Activated CD4-positive, alpha-beta memory T cell treated with anti-CD3 and anti-CD28 coated beads for 36 hours (primary cell): Measurements from ENCODE around the gene MYO5A. TPM values are rescaled to one million over a fixed set of nuclear protein-coding genes. Genes with fewer than 3 reads are reported as not detected.
"Not testable (repeated sequence)": the region's sequence is repeated elsewhere in the genome, so short reads cannot be mapped to it uniquely, and the experiment has no call there.

ENCODE experiments used
- CTCF ChIA-PET: fragments of 350-600 bp; sonication (Branson Sonifier 250); formaldehyde crosslinking; loops from one replicate; lab custom pipeline; 2021; ENCODE audit warnings: antibody characterized with exemption, inconsistent platforms; lab: Charles Lee
- POLR2A ChIA-PET: fragments of 350-600 bp; sonication (Branson Sonifier 250); formaldehyde crosslinking; loops from one replicate; lab custom pipeline; 2021; ENCODE audit warnings: antibody characterized with exemption; lab: Charles Lee
- DNase-seq: peaks from one replicate; pipeline ENCODE4 v3.0.0-alpha.2; 2020
- H3K27ac Mint-ChIP-seq: one replicate; pipeline ENCODE4 v1.8.0; 2021; ENCODE audit warnings: mixed read lengths
- H3K27me3 Mint-ChIP-seq: one replicate; pipeline ENCODE4 v1.8.0; 2021; ENCODE audit warnings: mixed read lengths
- H3K36me3 Mint-ChIP-seq: one replicate; pipeline ENCODE4 v1.8.0; 2021; ENCODE audit warnings: mixed read lengths
- H3K4me1 Mint-ChIP-seq: one replicate; pipeline ENCODE4 v1.8.0; 2021; ENCODE audit warnings: low read depth, mixed read lengths
- H3K4me3 Mint-ChIP-seq: one replicate; pipeline ENCODE4 v1.8.0; 2021; ENCODE audit warnings: mild to moderate bottlenecking, mixed read lengths
- H3K9me3 Mint-ChIP-seq: one replicate; pipeline ENCODE4 v1.8.0; 2021; ENCODE audit warnings: mixed read lengths
- intact Hi-C: fragments of 100-400 bp; cut with micrococcal nuclease; formaldehyde crosslinking; loops from one replicate; pipeline ENCODE4 v1.15.1; 2023
- total RNA-seq, 2 experiments: library from RNA; stranded (reverse); gene quantifications; one replicate each; pipeline ENCODE4 v1.2.3, GENCODE V29; 2021

MYO5A gene
- total RNA-seq, 2 experiments from 2014 or later: 32.4 to 37.8 TPM

GRCh38 chr15:52290800-52291199 lies 237.9 kb downstream of the MYO5A start:
- DNase-seq: no peak
- H3K27me3 Mint-ChIP-seq: peaks cover 24% of the 10 kb centered on the region
- no peak overlapping the region for H3K4me3 Mint-ChIP-seq
- H3K4me1 Mint-ChIP-seq: peaks cover 6% of the 10 kb centered on the region
- no peaks in the 10 kb centered on the region for H3K36me3 Mint-ChIP-seq
- H3K27ac Mint-ChIP-seq: no peak overlapping the region
- no peaks in the 10 kb centered on the region for H3K9me3 Mint-ChIP-seq
- ChIA-PET POLR2A (interaction anchor here (0.6 kb wide), 2 partner anchors 11 to 1936 kb away, joined by 3 read pairs; partner anchors contain the start of gene GABPB1), CTCF (interaction anchor here (0.7 to 0.9 kb wide), 2 partner anchors 34 to 41 kb away, joined by 3 to 9 read pairs; no protein-coding TSS in a partner anchor)
- intact Hi-C loops: loop anchor here (1.0 kb wide), 1 partner anchor 28 kb away; no protein-coding TSS in a partner anchor

GRCh38 chr15:52290329-52290728 lies 238.4 kb downstream of the MYO5A start:
- POLR2A ChIA-PET: interaction anchor here (0.6 kb wide), 2 partner anchors 11 to 1935 kb away, joined by 3 read pairs; partner anchors contain the start of gene GABPB1
- CTCF ChIA-PET: interaction anchor here (0.7 to 0.9 kb wide), 2 partner anchors 34 to 41 kb away, joined by 3 to 9 read pairs; no protein-coding TSS in a partner anchor
- Mint-ChIP-seq H3K36me3 (no peaks in the 10 kb centered on the region), H3K27me3 (peaks cover 24% of the 10 kb centered on the region), H3K4me1 (peaks cover 6% of the 10 kb centered on the region), H3K4me3 (no peak overlapping the region), H3K27ac (no peak overlapping the region), H3K9me3 (no peaks in the 10 kb centered on the region)
- intact Hi-C loops: loop anchor here (1.0 kb wide), 1 partner anchor 28 kb away; no protein-coding TSS in a partner anchor
- no peak for DNase-seq

GRCh38 chr15:52289629-52290081 lies 239.0 kb downstream of the MYO5A start:
- no peaks in the 10 kb centered on the region for H3K9me3 Mint-ChIP-seq
- H3K27ac Mint-ChIP-seq: no peak overlapping the region
- no peak overlapping the region for H3K4me3 Mint-ChIP-seq
- ChIA-PET CTCF (no interaction called here), POLR2A (no interaction called here)
- peaks cover 6% of the 10 kb centered on the region for H3K4me1 Mint-ChIP-seq
- no peaks in the 10 kb centered on the region for H3K36me3 Mint-ChIP-seq
- H3K27me3 Mint-ChIP-seq: peaks cover 22% of the 10 kb centered on the region
- intact Hi-C loops: loop anchor here (1.0 kb wide), 1 partner anchor 27 kb away; no protein-coding TSS in a partner anchor
- no peak for DNase-seq

- H3K4me1 Mint-ChIP-seq: peaks cover 6% of the 10 kb centered on the region
- POLR2A ChIA-PET: no interaction called here
- no peaks in the 10 kb centered on the region for H3K36me3 Mint-ChIP-seq
- no peaks in the 10 kb centered on the region for H3K9me3 Mint-ChIP-seq
- H3K4me3 Mint-ChIP-seq: no peak overlapping the region
- intact Hi-C loops: no loop called here
- H3K27ac Mint-ChIP-seq: no peak overlapping the region
- H3K27me3 Mint-ChIP-seq: peaks cover 15% of the 10 kb centered on the region
- CTCF ChIA-PET: no interaction called here
- no peak for DNase-seq
Measured at GRCh38 chr15:52288986-52289385, 239.7 kb downstream of the MYO5A start.

GRCh38 chr15:52288051-52288942 lies 240.4 kb downstream of the MYO5A start:
- H3K27ac Mint-ChIP-seq: no peak overlapping the region

GRCh38 chr15:52287114-52287513 lies 241.6 kb downstream of the MYO5A start:
- Mint-ChIP-seq H3K27me3 (peaks cover 3% of the 10 kb centered on the region), H3K36me3 (no peaks in the 10 kb centered on the region), H3K4me3 (no peak overlapping the region), H3K27ac (no peak overlapping the region), H3K9me3 (no peaks in the 10 kb centered on the region), H3K4me1 (peaks cover 7% of the 10 kb centered on the region)
- DNase-seq: no peak
- ChIA-PET POLR2A (no interaction called here), CTCF (interaction anchor here (1.3 kb wide), 1 partner anchor 30 kb away, joined by 4 read pairs; no protein-coding TSS in a partner anchor)
- intact Hi-C loops: no loop called here

More at GRCh38 chr15:52288051-52288942, 240.4 kb downstream of the MYO5A start:
- ChIA-PET CTCF (interaction anchor here (1.3 kb wide), 1 partner anchor 31 kb away, joined by 4 read pairs; no protein-coding TSS in a partner anchor), POLR2A (interaction anchor here (0.7 kb wide), 1 partner anchor 88 kb away, joined by 3 read pairs; no protein-coding TSS in a partner anchor)
- intact Hi-C loops: no loop called here
- no peaks in the 10 kb centered on the region for H3K9me3 Mint-ChIP-seq
- no peaks in the 10 kb centered on the region for H3K36me3 Mint-ChIP-seq
- H3K4me1 Mint-ChIP-seq: peaks cover 7% of the 10 kb centered on the region
- no peak overlapping the region for H3K4me3 Mint-ChIP-seq
- H3K27me3 Mint-ChIP-seq: peaks cover 8% of the 10 kb centered on the region
- DNase-seq: no peak

GRCh38 chr15:52285941-52286340 lies 242.7 kb downstream of the MYO5A start:
- H3K4me1 Mint-ChIP-seq, H3K4me3 Mint-ChIP-seq, H3K27ac Mint-ChIP-seq, H3K27me3 Mint-ChIP-seq, CTCF ChIA-PET, H3K36me3 Mint-ChIP-seq, H3K9me3 Mint-ChIP-seq, POLR2A ChIA-PET, DNase-seq, intact Hi-C loops: not testable (repeated sequence)

GRCh38 chr15:52284164-52284563 lies 244.5 kb downstream of the MYO5A start:
- H3K27me3 Mint-ChIP-seq: peaks cover 3% of the 10 kb centered on the region
- intact Hi-C loops: loop anchor here (1.0 kb wide), 1 partner anchor 22 kb away; no protein-coding TSS in a partner anchor
- peaks cover 1% of the 10 kb centered on the region for H3K4me1 Mint-ChIP-seq
- no peak overlapping the region for H3K27ac Mint-ChIP-seq
- no peaks in the 10 kb centered on the region for H3K9me3 Mint-ChIP-seq
- no peaks in the 10 kb centered on the region for H3K36me3 Mint-ChIP-seq
- ChIA-PET CTCF (no interaction called here), POLR2A (no interaction called here)
- DNase-seq: peak; percentile 45
- H3K4me3 Mint-ChIP-seq: no peak overlapping the region

GRCh38 chr15:52283281-52283680 lies 245.4 kb downstream of the MYO5A start:
- Mint-ChIP-seq H3K36me3 (no peaks in the 10 kb centered on the region), H3K27me3 (peaks cover 3% of the 10 kb centered on the region), H3K27ac (no peak overlapping the region), H3K4me1 (peaks cover 1% of the 10 kb centered on the region), H3K9me3 (no peaks in the 10 kb centered on the region), H3K4me3 (no peak overlapping the region)
- CTCF ChIA-PET: no interaction called here
- POLR2A ChIA-PET: no interaction called here
- intact Hi-C loops: no loop called here
- DNase-seq: no peak

- Mint-ChIP-seq H3K9me3 (no peaks in the 10 kb centered on the region), H3K27me3 (peaks cover 3% of the 10 kb centered on the region), H3K27ac (no peak overlapping the region), H3K4me1 (peaks cover 1% of the 10 kb centered on the region), H3K4me3 (no peak overlapping the region), H3K36me3 (no peaks in the 10 kb centered on the region)
- DNase-seq: no peak
- ChIA-PET POLR2A (no interaction called here), CTCF (no interaction called here)
- intact Hi-C loops: no loop called here
Measured at GRCh38 chr15:52282418-52282817, 246.3 kb downstream of the MYO5A start.

- POLR2A ChIA-PET: no interaction called here
- peaks cover 3% of the 10 kb centered on the region for H3K27me3 Mint-ChIP-seq
- intact Hi-C loops: no loop called here
- H3K36me3 Mint-ChIP-seq: no peaks in the 10 kb centered on the region
- H3K4me3 Mint-ChIP-seq: no peak overlapping the region
- H3K9me3 Mint-ChIP-seq: no peaks in the 10 kb centered on the region
- H3K27ac Mint-ChIP-seq: no peak overlapping the region
- CTCF ChIA-PET: no interaction called here
- peaks cover 1% of the 10 kb centered on the region for H3K4me1 Mint-ChIP-seq
- DNase-seq: no peak
Measured at GRCh38 chr15:52281085-52282035, 247.3 kb downstream of the MYO5A start.
